DOHH2 (cell line): ENCODE measurements around the gene GALNT18.

Experiments used
- CTCF ChIP-seq: fragments of 200-600 bp; sonication (generic); IDR thresholded peaks from one replicate; pipeline ENCODE4 v1.5.1; 2014; ENCODE audit warnings: antibody characterized with exemption, mild to moderate bottlenecking, low read depth, low read length; ENCODE audit not compliant: poor library complexity, severe bottlenecking
- EZH2phosphoT487 ChIP-seq: fragments of 200-600 bp; sonication (generic); IDR thresholded peaks from 2 replicates; pipeline ENCODE4 v1.6.1; 2017; ENCODE audit warnings: borderline replicate concordance, mild to moderate bottlenecking, antibody characterized with exemption, low read length, moderate library complexity, mixed read lengths

GRCh38 chr11:11427542-11427941 is 194.3 kb downstream of the GALNT18 start:
- TF ChIP-seq CTCF (no peak), EZH2phosphoT487 (no peak)
